H1 (cell line): Measurements from ENCODE around the gene SH3PXD2A. TPM values are rescaled to one million over a fixed set of nuclear protein-coding genes. Genes with fewer than 3 reads are reported as not detected.

Experiments used
- ASH2L ChIP-seq: fragments of 200-600, 300-600 bp; sonication (generic); IDR thresholded peaks from one replicate; pipeline ENCODE4 v1.7.1; 2017; ENCODE audit warnings: low read length
- RNF2 ChIP-seq: fragments of 200-900, 300-1000 bp; sonication (generic); IDR thresholded peaks from 2 replicates; pipeline ENCODE4 v1.7.1; 2016; ENCODE audit warnings: borderline replicate concordance, low read depth, mild to moderate bottlenecking, antibody characterized with exemption, low read length; ENCODE audit not compliant: poor library complexity, severe bottlenecking; ENCODE audit errors: missing control alignments
- polyA plus RNA-seq, 7 experiments: library from polyadenylated mRNA; depleted of rRNA in 3 of 7; stranded (reverse) in 5 of 7; unstranded in 2 of 7; fragments of >200 nt in 5 of 7; fragments of 200-250 nt in 2 of 7; gene quantifications; 1 replicate in 5 of 7; 2 replicates in 1 of 7; 4 replicates in 1 of 7; pipeline versions ENCODE4 v1.2.1 to v1.2.3, GENCODE V29; 2011 to 2013; ENCODE audit warnings: missing spikeins in 2 of 7, mixed read lengths in 2 of 7
- total RNA-seq: library from RNA; stranded (reverse); fragmentation: NEBNext Ultra II Directional; extraction: Animal tissue kit (Norgen Biotek cat#: 25700); gene quantifications from 2 replicates; pipeline ENCODE4 v1.2.1, GENCODE V29; 2021

SH3PXD2A gene
- total and polyA plus RNA-seq, 2 of the 8 experiments (the other 6 are each of a cell fraction or from before 2014, with no cell fraction given), result 5.4 to 16.3 TPM

- TF ChIP-seq RNF2, result no peak
- TF ChIP-seq ASH2L, result no peak
Measured at GRCh38 chr10:103852856-103853255, 2.5 kb downstream of the SH3PXD2A start (continued).
